SK-N-SH (cell line): ENCODE measurements around the gene DRC3. TPM values are rescaled to one million over a fixed set of nuclear protein-coding genes. Genes with fewer than 3 reads are reported as not detected.

Experiments
- CTCF ChIA-PET: fragments of 300-600, 350-600 bp; formaldehyde crosslinking; extraction: SDS; loops from one replicate; lab custom pipeline; 2021; lab: Yijun Ruan, JAX
- POLR2A ChIA-PET: fragments of 350-600 bp; sonication (Branson Sonifier 250); formaldehyde crosslinking; extraction: SDS; loops from one replicate; lab custom pipeline; 2020; ENCODE audit warnings: antibody characterized with exemption, inconsistent platforms; lab: Yijun Ruan, JAX
- DNase-seq: peaks from one replicate; pipeline ENCODE4 v3.0.0; 2012
- H2AFZ ChIP-seq: fragments of 200-600 bp; sonication (generic); 2 replicates; pipeline ENCODE4 v1.8.1; 2016; ENCODE audit warnings: antibody characterized with exemption, mild to moderate bottlenecking, low read depth
- H3F3A ChIP-seq: fragments of 200-600 bp; sonication (generic); replicated peaks from 2 replicates; pipeline ENCODE3; 2016; ENCODE audit warnings: antibody characterized with exemption, mild to moderate bottlenecking; ENCODE audit not compliant: insufficient read depth
- H3K27ac ChIP-seq, 2 experiments: fragments of 200-500 bp in 1 of 2; fragments of 200-600 bp in 1 of 2; sonication (Bioruptor generic) in 1 of 2; sonication (generic), shearing (Covaris generic) in 1 of 2; 2 replicates each; pipeline versions ENCODE4 v1.5.1 to v1.6.1; 2014 to 2016; ENCODE audit warnings: low read depth in 2 of 2, inconsistent platforms in 1 of 2, low read length in 1 of 2, mild to moderate bottlenecking in 1 of 2, mixed read lengths in 1 of 2
- H3K27me3 ChIP-seq: fragments of 200-600 bp; sonication (generic), shearing (Covaris generic); 2 replicates; pipeline ENCODE4 v1.6.1; 2016; ENCODE audit warnings: mixed run types; ENCODE audit not compliant: insufficient read depth
- H3K36me3 ChIP-seq, 2 experiments: fragments of 200-500 bp in 1 of 2; fragments of 200-600 bp in 1 of 2; sonication (Bioruptor generic) in 1 of 2; sonication (generic) in 1 of 2; replicated peaks in 1 of 2; 2 replicates each; pipeline versions ENCODE3 to v1.5.1; 2014 to 2016; ENCODE audit warnings: low read length in 1 of 2, mild to moderate bottlenecking in 1 of 2; ENCODE audit not compliant: insufficient read depth in 2 of 2, control insufficient read depth in 1 of 2
- H3K4me1 ChIP-seq, 2 experiments: fragments of 200-500 bp in 1 of 2; fragments of 200-600 bp in 1 of 2; sonication (Bioruptor generic) in 1 of 2; sonication (generic), shearing (Covaris generic) in 1 of 2; 2 replicates each; pipeline versions ENCODE4 v1.5.1 to v1.6.1; 2014 to 2016; ENCODE audit warnings: low read depth in 1 of 2, low read length in 1 of 2, mixed run types in 1 of 2; ENCODE audit not compliant: insufficient read depth in 2 of 2, control insufficient read depth in 1 of 2
- H3K4me2 ChIP-seq: fragments of 200-600 bp; sonication (generic), shearing (Covaris generic); 2 replicates; pipeline ENCODE4 v1.6.1; 2017; ENCODE audit warnings: mixed run types
- H3K4me3 ChIP-seq, 2 experiments: fragments of 200-500 bp in 1 of 2; fragments of 200-600 bp in 1 of 2; sonication (Bioruptor generic) in 1 of 2; sonication (generic), shearing (Covaris generic) in 1 of 2; 2 replicates each; pipeline versions ENCODE4 v1.5.1 to v1.8.1; 2014 to 2016; ENCODE audit warnings: low read depth in 2 of 2, inconsistent platforms in 1 of 2, low read length in 1 of 2, mild to moderate bottlenecking in 1 of 2, mixed read lengths in 1 of 2, moderate library complexity in 1 of 2
- H3K79me2 ChIP-seq: fragments of 200-600 bp; sonication (generic); 2 replicates; pipeline ENCODE4 v1.8.1; 2017; ENCODE audit warnings: mild to moderate bottlenecking; ENCODE audit not compliant: insufficient read depth
- H3K9ac ChIP-seq: fragments of 200-600 bp; sonication (generic); 2 replicates; pipeline ENCODE4 v1.6.1; 2017; ENCODE audit warnings: mixed run types
- H3K9me2 ChIP-seq: fragments of 200-600 bp; sonication (generic); 2 replicates; pipeline ENCODE4 v1.6.1; 2017; ENCODE audit warnings: mixed run types
- H3K9me3 ChIP-seq: fragments of 200-600 bp; sonication (generic); 2 replicates; pipeline ENCODE4 v1.6.1; 2017; ENCODE audit warnings: mixed run types, mild to moderate bottlenecking, moderate library complexity
- H4K20me1 ChIP-seq: fragments of 200-600 bp; sonication (generic); 2 replicates; pipeline ENCODE4 v1.6.1; 2017; ENCODE audit warnings: mild to moderate bottlenecking, mixed run types; ENCODE audit not compliant: insufficient read depth
- CHD2 ChIP-seq: fragments of 150-350 bp; IDR thresholded peaks from 2 replicates; pipeline ENCODE4 v1.6.1; 2018; ENCODE audit warnings: low read length; ENCODE audit not compliant: partially characterized antibody
- EP300 ChIP-seq, 2 experiments: IDR thresholded peaks; 2 replicates each; pipeline versions ENCODE4 v1.4.0 to v1.6.1; 2012; ENCODE audit warnings: borderline replicate concordance in 1 of 2, low read depth in 1 of 2, low read length in 1 of 2
- FOSL2 ChIP-seq: IDR thresholded peaks from 2 replicates; pipeline ENCODE4 v1.4.0; 2012; ENCODE audit warnings: low read depth, mild to moderate bottlenecking, moderate library complexity, borderline replicate concordance
- GABPA ChIP-seq: IDR thresholded peaks from 2 replicates; pipeline ENCODE4 v1.4.0; 2012; ENCODE audit warnings: low read depth, mild to moderate bottlenecking
- GATA2 ChIP-seq: sonication (generic); formaldehyde crosslinking; IDR thresholded peaks from 2 replicates; pipeline ENCODE4 v1.5.0; 2020; ENCODE audit warnings: mild to moderate bottlenecking, missing genetic modification reagents
- MEF2A ChIP-seq: IDR thresholded peaks from 2 replicates; pipeline ENCODE4 v1.4.0; 2012; ENCODE audit warnings: low read depth, borderline replicate concordance
- MXI1 ChIP-seq: IDR thresholded peaks from 2 replicates; pipeline ENCODE4 v1.6.1; 2012; ENCODE audit warnings: mild to moderate bottlenecking, low read depth, low read length, improper control_type of control experiment
- NFIC ChIP-seq: IDR thresholded peaks from 2 replicates; pipeline ENCODE4 v1.4.0; 2012; ENCODE audit warnings: borderline replicate concordance
- RAD21 ChIP-seq: IDR thresholded peaks from 2 replicates; pipeline ENCODE4 v1.6.1; 2012; ENCODE audit warnings: mild to moderate bottlenecking, low read length
- RCOR1 ChIP-seq: fragments of 150-350 bp; IDR thresholded peaks from 2 replicates; pipeline ENCODE4 v1.6.1; 2017; ENCODE audit warnings: antibody characterized with exemption, low read length
- RFX5 ChIP-seq: IDR thresholded peaks from 2 replicates; pipeline ENCODE4 v1.6.1; 2012; ENCODE audit warnings: mild to moderate bottlenecking, improper control_type of control experiment, low read length
- TCF12 ChIP-seq: IDR thresholded peaks from 2 replicates; pipeline ENCODE4 v1.4.0; 2012
- TEAD4 ChIP-seq: IDR thresholded peaks from 2 replicates; pipeline ENCODE4 v1.4.0; 2012; ENCODE audit warnings: mild to moderate bottlenecking, borderline replicate concordance; ENCODE audit not compliant: insufficient read depth
- WGBS: methylation state at CpG from one replicate; pipeline ENCODE4 v1.1.6; 2017; ENCODE audit warnings: low lambda C conversion rate; 5-methylcytosine and 5-hydroxymethylcytosine counted together
- polyA plus RNA-seq, 3 experiments: library from polyadenylated mRNA; depleted of rRNA; stranded (reverse); fragments of >200 nt; gene quantifications; 2 replicates each; pipeline ENCODE4 v1.2.3, GENCODE V29; 2012
- TF ChIP-seq, protein P1 (sequence below): fragments of 200-600 bp; sonication (generic); IDR thresholded peaks from 2 replicates; pipeline ENCODE4 v1.6.1; 2017; ENCODE audit warnings: antibody characterized with exemption, mild to moderate bottlenecking, moderate library complexity

Gene DRC3
- polyA plus RNA-seq, 1 of the 3 experiments (the other 2 are of a cell fraction): 3.6 TPM

- no peaks in the 10 kb centered on the region for H4K20me1 ChIP-seq
- DNase-seq: peak; percentile 69
- H3K4me1 ChIP-seq: peaks cover 11 to 34% of the 10 kb centered on the region in 2 experiments; a peak in 3 of 4 replicates
- peaks cover 5% of the 10 kb centered on the region for H3F3A ChIP-seq
- peak overlapping the region; percentile 1; the same call in 1 of the 2 replicates for H3K4me2 ChIP-seq
- POLR2A ChIA-PET: interaction anchor here (2.6 kb wide), 1 partner anchor 17 kb away, joined by 8 read pairs; no protein-coding TSS in a partner anchor
- no peaks in the 10 kb centered on the region for H3K79me2 ChIP-seq
- 50% methylated on average over 3 of the region's 5 CpGs for WGBS
- H3K9ac ChIP-seq: no peak overlapping the region
- H3K9me2 ChIP-seq: no peaks in the 10 kb centered on the region
- no peak overlapping the region for H2AFZ ChIP-seq
- H3K9me3 ChIP-seq: no peaks in the 10 kb centered on the region
- no peaks in the 10 kb centered on the region for H3K27me3 ChIP-seq
- TF ChIP-seq FOSL2 (peak; percentile 13; the same call in 1 of the 2 replicates), RCOR1 (0 out of 2 replicates have a peak, but pooled peaks have one; percentile 35), EP300 (IDR thresholded peaks at IDR 0.05; ENCODE audit: borderline replicate concordance in 1 of 2, low read depth in 1 of 2, low read length in 1 of 2) (0 out of 4 replicates have a peak, but pooled peaks of 1 of the 2 experiments have one; percentile 30), GABPA (no peak), GATA2 (peak; percentile 59), MXI1 (0 out of 2 replicates have a peak, but pooled peaks have one; percentile 14), TCF12 (peak; percentile 71), CHD2 (peak; percentile 39), MEF2A (no peak), TEAD4 (no peak; the same call in 1 of the 2 replicates), NFIC (no peak; the same call in none of the 2 replicates)
- TF ChIP-seq, protein P1, sequence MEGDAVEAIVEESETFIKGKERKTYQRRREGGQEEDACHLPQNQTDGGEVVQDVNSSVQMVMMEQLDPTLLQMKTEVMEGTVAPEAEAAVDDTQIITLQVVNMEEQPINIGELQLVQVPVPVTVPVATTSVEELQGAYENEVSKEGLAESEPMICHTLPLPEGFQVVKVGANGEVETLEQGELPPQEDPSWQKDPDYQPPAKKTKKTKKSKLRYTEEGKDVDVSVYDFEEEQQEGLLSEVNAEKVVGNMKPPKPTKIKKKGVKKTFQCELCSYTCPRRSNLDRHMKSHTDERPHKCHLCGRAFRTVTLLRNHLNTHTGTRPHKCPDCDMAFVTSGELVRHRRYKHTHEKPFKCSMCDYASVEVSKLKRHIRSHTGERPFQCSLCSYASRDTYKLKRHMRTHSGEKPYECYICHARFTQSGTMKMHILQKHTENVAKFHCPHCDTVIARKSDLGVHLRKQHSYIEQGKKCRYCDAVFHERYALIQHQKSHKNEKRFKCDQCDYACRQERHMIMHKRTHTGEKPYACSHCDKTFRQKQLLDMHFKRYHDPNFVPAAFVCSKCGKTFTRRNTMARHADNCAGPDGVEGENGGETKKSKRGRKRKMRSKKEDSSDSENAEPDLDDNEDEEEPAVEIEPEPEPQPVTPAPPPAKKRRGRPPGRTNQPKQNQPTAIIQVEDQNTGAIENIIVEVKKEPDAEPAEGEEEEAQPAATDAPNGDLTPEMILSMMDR: no peak
- TF ChIP-seq, all 33 proteins: peak for 7
- H3K36me3 ChIP-seq: no peaks in the 10 kb centered on the region
- CTCF ChIA-PET: interaction anchor here (0.6 to 3.1 kb wide), 4 partner anchors 14 to 148 kb away, joined by 3 to 18 read pairs (median 6); no protein-coding TSS in a partner anchor
- H3K4me3 ChIP-seq: no peak overlapping the region
- H3K27ac ChIP-seq: peak overlapping the region; percentile 40 to 90
Measured at GRCh38 chr17:18008496-18009268, 36.0 kb downstream of the DRC3 start.

GRCh38 chr17:18009609-18010420 lies 37.2 kb downstream of the DRC3 start:
- Histone ChIP-seq H3K4me2 (no peak overlapping the region), H3K27me3 (no peaks in the 10 kb centered on the region), H3K4me1 (peaks cover 11 to 34% of the 10 kb centered on the region in 2 experiments; a peak in 3 of 4 replicates), H3K36me3 (no peaks in the 10 kb centered on the region), H3K4me3 (no peak overlapping the region), H3K9me2 (no peaks in the 10 kb centered on the region), H3K27ac (peak overlapping the region; percentile 27 to 77; a peak in 3 of 4 replicates), H3K9me3 (no peaks in the 10 kb centered on the region), H3K9ac (no peak overlapping the region), H3F3A (peaks cover 5% of the 10 kb centered on the region), H3K79me2 (no peaks in the 10 kb centered on the region), H4K20me1 (no peaks in the 10 kb centered on the region), H2AFZ (no peak overlapping the region)
- TF ChIP-seq EP300 (IDR thresholded peaks at IDR 0.05; ENCODE audit: borderline replicate concordance in 1 of 2, low read depth in 1 of 2, low read length in 1 of 2) (peak in 1 of 2 experiments; percentile 84; a peak in 2 of 4 replicates), RCOR1 (peak; percentile 72; the same call in 1 of the 2 replicates), GATA2 (peak; percentile 84), RFX5 (no peak), RAD21 (no peak; the same call in 1 of the 2 replicates)
- ChIA-PET POLR2A (interaction anchor here (2.6 kb wide), 1 partner anchor 16 kb away, joined by 8 read pairs; no protein-coding TSS in a partner anchor), CTCF (interaction anchor here (0.8 to 3.1 kb wide), 4 partner anchors 11 to 24 kb away, joined by 3 to 18 read pairs (median 7); no protein-coding TSS in a partner anchor)
- peak; percentile 66 for DNase-seq
- 83% methylated on average over 2 of the region's 8 CpGs for WGBS
